GM20431 (cell line): ENCODE measurements around the gene P2RY13.

ENCODE experiments used
- in situ Hi-C: fragments of 300-500 bp; cut with MseI, MboI; formaldehyde crosslinking; loops from one replicate; pipeline ENCODE4 v1.15.0; 2020; ENCODE audit warnings: low sequenced_read_pairs; ENCODE audit not compliant: unreplicated experiment

The P2RY13 gene

DNA sequence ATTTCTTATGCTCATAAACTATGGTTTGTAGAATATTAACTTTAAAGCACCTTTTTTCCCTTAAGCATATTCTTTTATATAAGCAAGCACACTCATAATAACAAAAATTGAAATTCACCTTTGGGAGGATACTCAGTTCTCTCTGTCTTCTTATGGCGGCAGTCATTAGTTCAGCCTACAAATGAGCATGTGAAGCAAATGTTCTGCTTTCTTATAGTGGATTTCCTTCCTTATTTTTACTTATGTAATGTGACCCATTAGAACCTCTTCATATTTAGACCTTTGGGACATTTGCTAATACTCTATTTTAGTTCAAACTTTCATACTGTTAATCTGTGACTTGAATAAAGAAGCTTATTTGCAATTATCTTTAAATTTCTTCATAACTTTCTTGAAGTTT, at the start of gene P2RY13:
Gene P2RY13, minus strand, starts transcription at position 187 of the 400 bp plus-strand sequence. Its CDS starts 21 bp downstream, at position 166.
- in situ Hi-C loops: no loop called here

DNA sequence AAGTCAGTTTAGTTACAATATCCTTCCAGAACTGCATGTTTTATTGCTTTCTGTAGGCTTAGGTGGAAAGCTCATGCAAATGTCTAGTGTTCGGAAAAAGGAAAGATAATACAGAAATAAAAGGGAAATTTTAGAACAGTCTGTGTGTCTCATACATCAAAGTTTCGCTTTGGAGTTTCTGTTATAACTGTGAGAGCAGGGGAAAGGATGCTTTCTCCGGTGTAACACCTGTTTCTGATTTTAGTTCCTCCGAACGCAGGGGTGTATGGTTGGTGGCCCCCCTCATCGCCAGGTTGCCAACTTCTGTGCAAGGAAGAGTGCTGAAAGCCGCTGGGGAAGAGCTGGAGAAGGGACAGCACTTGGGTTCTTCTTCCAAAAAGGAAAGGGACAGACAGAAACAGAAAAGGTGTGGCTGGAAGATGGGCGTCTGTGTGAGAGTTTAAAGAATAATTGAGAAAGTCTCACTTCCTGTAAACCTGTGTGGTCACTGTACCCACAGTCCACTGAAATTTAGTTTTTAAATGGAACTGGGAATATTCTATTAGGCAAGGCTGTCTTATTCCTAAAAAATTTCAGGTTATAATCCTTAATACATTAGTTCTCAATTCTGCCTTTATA, 48.5 kb upstream of the P2RY13 start:
- in situ Hi-C loops: no loop called here

DNA sequence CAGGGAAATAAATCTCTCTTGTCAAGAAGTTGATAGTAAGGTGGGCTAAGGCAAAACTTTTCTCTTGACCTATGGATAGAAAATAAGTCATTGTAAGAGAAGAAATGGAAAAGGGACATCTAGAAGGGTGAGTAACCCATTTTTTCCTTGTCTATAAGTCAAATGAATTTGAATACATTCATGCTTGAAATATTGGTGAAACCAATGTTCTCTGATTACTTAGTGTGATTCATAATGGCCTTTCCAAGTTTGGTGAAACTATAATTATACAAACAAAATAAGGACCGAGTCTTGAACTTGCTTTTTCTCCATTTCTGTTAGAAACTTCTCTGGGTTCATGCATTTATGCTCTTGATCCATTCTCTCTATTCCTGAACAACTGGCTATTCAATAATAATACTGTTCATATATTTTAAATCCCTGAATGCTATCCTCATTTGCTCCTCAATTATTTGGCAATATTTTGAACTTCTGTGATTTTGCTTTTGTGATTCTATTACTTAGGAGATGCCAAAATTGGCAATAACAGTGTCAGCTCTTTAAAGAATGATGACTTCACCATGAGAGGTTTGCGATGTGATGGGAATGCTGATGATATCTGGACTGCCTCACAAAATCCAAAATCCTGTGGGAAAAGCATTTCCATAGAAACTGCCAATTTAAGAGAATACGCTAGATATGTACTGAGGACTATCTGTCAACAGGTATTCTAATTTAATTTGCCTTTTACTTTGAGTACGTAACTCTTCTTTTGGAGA, 42.9 kb upstream of the P2RY13 start:
- in situ Hi-C loops: no loop called here

DNA sequence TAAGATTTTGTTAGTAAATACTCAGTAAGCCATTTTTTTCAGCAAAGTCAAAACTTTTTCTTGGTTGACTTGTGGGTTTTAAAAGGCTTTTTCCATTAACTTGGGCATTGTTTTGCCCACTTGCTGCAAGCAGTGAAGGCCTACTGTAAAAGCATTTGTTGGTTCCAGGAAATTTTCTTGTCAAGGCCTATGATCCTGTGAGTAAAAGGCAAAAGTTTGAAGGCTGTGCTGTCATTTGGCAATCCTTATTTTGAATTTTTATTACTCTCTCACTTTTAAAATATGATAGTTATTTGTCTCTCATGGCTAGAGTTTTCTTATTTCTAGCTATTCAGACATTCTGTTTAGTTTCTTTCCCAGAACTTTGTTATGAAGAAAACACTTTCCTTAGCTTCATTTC, 42.2 kb upstream of the P2RY13 start:
- in situ Hi-C loops: no loop called here

DNA sequence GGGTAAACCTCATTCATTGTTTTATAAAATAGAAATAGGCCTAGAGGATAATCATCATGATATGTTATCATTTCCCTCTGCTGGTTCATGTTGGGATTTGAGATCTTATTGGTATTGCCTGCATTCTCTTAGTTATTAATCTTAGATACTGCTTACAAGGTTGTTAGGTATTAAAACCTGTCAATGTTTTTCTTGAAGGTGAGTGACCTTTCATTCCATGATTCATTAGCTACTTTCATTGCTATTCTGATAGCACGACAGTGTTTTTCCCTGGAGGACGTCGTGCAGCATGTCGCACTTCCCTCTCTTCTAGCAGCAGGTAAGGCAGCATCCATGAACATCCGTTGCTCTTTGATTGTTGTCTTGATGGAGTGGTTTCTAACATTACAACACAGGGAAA, 38.1 kb upstream of the P2RY13 start:
- in situ Hi-C loops: no loop called here

DNA sequence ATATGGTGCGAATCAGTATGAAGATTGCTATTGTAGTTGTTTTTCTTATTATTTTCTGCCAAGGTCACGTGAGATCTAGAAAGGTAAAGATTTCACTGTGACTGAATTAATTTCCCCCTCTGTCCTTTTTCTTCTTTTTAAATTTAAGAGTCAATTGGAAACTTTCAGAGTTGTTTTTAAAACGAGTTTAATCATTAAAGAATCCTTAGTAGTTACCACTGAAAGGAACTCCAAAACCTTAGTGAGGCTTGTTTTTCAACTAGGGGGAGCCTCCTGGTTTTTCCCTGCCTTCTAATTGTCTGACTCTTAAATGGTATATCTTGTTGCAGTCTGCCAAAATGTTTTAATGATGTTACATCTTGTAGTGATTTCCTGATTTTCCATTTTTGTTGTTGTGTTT, 37.6 kb upstream of the P2RY13 start:
- in situ Hi-C loops: no loop called here

DNA sequence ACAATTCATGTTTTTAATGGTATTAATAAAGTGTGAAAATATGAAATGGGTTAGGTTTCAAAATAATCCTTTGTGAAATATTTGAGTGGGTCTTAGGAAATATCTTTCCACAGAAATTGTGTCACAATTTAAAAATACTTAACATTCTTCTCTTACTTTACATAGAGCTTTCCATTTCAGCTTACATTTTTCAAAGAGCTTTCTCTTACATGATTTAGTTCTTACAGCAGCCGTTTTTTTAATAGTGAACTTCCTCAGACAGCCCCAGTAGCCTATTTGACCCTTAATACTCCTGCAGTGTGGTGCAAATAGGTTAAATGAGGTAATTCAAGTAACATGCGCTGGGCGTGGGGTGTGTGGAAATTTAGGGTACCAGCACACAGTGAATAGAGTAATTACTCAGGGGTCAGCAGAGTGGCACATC, 33.4 kb upstream of the P2RY13 start:
- in situ Hi-C loops: no loop called here

DNA sequence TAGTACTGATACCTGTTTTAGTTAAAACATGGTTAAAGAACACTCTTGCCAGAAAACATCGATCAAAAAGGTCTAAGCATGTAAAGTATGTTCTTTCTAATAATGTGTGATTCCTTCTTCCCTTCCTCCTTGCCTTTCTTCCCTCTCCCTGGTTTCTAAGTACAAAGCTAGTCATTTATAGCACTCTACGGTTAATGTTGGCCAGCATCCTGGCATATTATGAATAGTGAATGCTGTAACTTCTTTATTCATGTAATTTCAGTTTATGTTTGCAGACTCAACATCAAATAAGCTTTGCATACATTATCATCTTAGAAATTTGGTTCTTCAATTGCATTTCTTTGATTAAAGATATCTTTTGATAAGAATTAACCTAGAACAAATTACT, 28.1 kb upstream of the P2RY13 start:
- in situ Hi-C loops: no loop called here

DNA sequence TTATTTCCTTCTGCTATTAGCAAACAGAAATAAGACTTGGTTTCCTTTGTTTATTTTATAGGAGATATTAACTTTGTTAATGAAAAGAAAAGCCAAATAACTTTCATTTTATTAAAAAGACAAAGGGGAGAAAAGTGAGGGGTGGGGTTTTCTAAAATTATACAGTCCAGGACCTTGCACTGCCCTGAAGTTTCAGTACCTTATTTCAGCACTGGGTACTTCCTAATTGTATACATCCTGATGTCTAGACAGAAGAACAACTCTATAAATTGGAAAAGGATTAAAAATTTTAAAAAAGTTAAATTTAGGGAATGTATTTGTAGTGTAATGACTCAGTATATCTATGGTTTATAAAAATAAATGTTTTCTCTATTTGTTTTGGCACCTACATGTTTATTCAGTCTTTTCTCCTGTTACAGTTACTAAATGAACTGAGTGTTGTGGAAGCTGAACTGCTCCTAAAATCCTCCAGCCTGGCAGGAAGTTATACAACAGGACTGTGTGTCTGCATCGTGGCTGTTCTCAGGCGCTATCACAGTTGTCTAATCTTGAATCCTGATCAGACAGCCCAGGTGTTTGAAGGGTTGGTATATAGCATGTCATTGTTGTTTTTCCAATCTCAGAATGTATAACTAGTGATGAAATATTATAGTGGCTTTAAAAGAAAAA, 27.6 kb upstream of the P2RY13 start:
- in situ Hi-C loops: no loop called here

DNA sequence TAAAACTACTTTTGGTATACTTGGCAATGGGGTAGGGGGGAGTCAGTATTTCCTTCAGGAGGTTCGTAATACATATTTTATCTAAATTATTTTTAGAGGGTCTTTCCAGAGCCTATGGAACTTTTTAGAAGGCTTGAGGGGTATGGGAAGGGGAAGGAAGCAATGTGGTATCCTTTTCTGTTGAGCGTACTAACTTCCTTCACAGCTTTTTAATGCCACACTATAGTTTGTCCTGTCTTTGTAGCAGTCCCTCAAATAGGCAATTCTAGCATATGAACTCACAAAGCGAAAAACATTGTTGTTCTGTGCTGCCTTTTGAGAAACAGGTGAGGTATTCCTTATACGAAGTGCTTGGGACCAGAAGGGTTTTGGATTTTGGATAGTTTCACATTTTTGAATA, 22.3 kb upstream of the P2RY13 start:
- in situ Hi-C loops: no loop called here

DNA sequence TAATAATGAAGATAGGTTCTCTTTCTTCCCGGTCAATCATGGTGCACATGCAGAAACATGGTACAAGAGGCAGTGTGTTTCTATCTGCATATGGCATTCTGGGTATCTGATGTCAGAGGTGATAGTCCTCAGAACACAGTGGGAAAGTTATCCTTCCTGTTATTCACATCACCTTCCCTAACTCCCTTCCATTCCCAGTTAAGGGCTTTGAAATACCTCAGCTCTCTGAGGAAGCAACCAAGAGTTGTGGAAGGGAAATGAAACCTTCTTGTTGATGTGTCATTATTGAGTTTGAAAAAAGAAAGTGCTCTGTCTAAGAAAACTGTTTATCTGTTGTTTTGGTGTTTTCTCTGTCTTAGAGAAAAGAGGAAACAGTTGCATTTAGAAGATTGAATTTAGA, 21.9 kb upstream of the P2RY13 start:
- in situ Hi-C loops: no loop called here

DNA sequence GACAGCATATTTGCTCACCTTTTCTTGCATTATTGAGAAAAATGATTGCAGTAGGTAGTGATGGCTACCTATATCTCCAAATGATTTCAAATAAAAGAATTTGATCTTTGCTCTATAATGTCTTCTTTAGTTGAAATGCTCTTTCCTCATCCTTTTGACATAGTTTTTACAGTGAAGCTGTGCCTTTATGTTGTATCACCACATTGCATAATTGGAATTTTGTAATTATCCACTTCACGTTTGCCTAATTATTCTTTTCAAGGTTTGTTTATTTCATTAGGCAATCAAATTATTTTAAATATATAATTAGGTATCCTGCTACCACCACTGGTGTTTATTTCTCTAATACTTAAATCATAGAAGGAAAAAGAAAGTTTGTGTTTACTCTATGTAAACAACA, 21.3 kb upstream of the P2RY13 start:
- in situ Hi-C loops: no loop called here

DNA sequence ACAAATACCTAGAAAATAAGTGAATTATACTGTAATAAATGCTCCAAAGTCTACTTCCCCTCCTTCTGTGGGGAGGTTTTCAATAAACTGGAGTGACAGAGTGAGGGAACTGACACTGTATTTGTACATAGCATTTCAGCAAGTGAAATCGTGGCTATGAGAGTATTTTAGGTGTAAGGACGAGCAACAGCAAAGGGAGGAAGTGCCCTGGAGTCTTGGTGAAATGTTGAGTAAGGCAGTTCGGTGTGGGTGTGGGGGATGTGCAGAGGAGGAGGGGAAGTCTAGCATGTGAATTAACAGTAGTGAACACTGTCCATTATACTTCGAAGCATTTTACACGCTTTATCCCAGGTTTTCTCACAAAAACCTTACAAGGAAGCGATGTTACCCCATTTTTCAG, 18.1 kb upstream of the P2RY13 start:
- in situ Hi-C loops: no loop called here

DNA sequence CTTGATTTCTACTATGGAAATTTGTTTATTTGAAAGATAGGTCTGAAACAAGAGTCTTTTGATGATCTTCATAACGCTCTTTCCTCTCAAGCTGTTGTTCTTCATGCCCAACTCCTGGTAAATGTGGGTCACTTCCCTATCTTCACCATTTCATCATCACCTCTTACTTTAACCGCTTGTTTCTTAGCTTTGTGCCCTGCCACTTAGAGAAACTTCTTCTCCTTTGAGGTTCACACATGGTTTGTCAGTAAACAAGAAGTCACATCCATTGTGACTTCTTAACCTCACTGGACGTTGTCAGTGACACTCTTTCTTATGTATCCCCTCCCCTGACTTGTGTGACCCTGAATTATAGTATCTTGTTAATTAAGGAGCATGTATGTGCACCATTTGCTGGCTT, 16.9 kb upstream of the P2RY13 start:
- in situ Hi-C loops: no loop called here

DNA sequence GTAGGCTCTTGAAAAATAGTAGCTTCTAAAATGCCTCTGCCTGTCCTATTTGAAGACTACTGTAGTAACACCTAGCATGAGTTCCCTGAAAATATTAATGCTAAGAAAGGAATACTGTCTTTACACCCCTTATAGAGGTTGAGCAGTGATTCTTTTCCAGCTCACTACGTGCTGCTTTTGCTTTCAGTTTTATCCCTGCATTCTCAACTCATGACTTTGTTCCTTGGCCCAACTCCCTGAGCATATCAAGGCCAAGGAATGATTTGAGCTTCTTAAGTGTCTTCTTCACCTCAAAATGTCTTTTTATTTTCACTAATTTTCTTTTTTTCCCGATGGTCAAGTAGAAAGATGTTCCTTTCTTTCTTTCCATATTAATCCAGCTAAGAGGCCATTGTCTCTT, 16.5 kb upstream of the P2RY13 start:
- in situ Hi-C loops: no loop called here

DNA sequence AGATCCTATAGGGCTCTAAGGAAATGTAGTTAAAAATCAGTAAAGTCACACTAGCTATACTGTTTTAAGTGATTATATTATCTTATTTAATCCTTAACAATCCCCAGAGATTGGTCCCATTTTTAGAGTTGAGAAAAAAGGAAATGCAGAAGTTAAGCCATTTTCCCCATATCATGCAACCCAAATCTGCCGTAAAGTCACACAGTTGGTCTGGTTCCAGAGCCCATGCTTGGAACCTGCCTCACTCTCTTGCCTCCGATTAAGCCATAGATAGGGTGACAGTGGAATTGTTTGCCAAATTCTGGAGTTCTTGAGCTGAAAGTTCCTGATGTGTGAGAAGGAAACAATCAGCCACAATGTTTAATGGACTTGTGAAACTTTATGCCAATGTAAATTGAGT, 2.3 kb upstream of the P2RY13 start:
- in situ Hi-C loops: no loop called here

DNA sequence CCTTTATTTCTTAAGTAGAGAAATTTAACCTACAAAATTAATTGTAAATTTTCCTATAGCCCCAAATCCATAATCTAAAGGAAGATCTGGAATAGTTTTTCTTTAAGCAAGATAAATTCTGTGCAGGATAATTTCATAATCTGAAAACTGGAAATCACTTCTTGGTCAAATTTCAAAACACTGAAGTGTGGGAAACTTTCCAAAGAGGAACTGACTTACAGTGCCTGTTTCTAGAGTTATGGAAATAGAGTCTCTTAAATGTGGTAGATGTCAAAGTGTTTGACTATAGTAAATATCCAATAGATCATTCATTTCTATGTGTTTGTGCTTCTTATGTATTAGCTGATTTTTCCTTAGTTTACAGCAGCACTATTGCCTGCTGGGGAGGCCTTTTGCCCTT, 1.6 kb upstream of the P2RY13 start:
- in situ Hi-C loops: no loop called here

DNA sequence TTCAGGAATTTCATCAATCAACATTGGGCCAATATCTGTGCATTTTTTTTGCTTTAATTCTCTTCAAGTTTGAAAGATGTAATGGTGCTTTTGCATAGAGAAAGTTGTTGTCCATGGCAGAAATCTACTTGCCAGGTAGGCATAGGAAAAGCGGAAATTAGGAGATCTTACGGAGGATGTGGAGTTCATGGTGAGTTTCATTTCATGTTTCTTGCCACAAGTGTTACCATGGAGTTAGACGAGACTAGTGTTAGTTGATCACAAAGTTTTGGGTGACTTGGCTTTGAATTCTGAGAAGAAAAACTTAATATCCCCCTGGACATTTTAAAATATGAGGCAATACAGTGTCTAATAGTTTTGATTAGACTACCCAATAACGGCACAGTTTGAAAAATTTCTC, 1.0 kb upstream of the P2RY13 start:
- in situ Hi-C loops: no loop called here

DNA sequence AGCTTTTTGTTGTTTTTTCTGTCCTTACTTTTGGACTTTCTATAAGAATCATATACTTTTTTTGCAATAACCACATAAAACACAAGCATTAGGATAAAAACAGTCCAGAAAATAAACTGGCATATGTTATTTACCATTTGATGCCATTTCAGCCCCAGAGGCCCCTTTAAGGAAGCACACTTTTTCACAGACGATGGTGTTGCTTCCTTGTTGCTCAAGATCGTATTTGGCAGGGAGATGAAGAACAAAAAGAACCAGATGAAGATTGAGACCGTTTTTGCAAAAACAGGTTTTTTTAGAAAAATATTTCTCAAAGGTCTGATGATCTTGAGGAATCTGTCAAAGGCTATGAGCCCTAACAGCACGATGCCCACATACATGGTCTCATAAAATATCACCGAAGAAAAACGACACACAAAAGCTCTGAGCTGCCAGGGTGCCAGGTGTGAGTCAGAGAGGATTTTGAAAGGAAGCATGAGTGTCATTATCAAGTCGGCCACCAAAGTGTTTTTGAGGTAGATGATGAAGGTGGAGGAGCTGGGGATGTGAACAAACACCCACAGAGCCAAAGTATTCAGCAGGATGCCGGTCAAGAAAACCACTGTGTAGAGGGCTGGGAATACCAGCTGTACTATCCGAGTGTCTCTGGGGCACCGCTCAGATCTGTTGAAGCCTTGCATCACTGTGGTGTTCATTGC, 902 bp downstream of the P2RY13 start:
- in situ Hi-C loops: no loop called here

DNA sequence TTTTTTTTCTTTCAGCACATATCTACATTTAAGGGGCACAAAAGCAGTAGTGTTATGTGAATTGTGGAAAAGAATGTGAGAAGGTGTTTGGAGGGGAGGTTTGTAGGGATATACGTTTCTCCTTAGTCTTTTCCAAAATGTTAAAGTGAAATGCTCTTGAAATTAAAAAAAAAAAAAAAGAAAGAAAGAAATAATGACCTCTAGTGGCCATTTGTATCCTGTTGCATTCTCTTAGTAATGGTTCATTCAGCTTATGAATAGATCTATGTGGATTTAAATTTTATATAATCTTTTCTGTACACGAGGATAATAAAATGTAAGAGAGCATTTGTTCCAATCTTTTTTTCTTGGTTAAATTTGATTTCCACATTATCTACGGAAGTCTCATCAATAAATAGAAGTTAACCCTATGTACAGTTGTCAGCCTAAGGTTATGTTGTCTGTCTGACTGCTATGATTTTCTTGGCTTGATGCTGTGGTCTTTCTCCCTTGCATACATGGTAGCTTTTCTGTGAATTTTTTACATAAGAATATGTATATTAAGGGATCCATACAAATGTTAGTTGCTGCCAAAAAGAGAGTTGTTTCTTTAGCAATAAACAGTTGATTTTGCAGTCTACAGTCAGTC, 1.7 kb downstream of the P2RY13 start:
- in situ Hi-C loops: no loop called here
